ENCODE measurements around the gene GRIK4. TPM values are rescaled to one million over a fixed set of nuclear protein-coding genes. Genes with fewer than 3 reads are reported as not detected.

Gene GRIK4
- total and polyA plus RNA-seq, 2 of the 4 experiments (the other 2 are of a cell fraction): 0.18 to 0.38 TPM

DNA sequence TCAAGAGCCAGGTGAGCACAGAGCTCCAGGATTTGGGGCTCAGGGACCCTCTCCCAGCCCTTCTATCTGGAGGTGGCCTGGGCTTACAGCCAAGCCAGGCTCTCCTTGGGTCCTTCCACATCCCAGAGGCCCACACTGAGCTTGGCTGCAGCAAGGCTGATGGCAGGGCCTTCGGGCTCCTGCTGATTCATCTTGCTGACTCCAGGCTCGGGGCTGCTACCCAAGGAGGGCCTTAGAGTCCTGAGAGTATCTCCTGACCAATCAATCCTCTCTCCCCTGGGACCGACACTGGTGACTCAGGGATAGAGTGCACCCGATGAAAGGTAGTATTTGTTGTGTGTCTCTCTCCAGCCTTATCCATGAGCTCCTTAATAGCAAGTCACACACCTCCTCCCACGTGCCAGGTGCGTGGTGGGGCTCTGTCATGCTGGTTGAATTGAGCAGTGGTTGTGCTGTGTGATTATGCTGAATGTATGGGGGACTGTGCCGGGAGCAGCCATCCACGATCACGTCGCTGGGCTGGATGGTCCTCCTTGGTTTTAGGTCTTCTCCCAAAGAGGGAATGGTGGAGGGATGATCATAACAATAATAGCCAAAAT lies 62.3 kb downstream of the GRIK4 start:
- no peak overlapping the region for H3K14ac ChIP-seq (replicated peaks; ENCODE audit: low read depth, low read length)
- H2BK120ac ChIP-seq (ENCODE audit: low read depth, low read length): no peak overlapping the region
- DNase-seq: no peak
- H3K4me1 ChIP-seq (ENCODE audit: control insufficient read depth, insufficient read depth, low read length): peaks cover 2% of the 10 kb centered on the region; the same call in 1 of the 2 replicates
- no peak overlapping the region for H4K5ac ChIP-seq (ENCODE audit: low read depth, low read length)
- H3K79me1 ChIP-seq (ENCODE audit: low read depth in 1 of 2, low read length in 2 of 2): no peaks in the 10 kb centered on the region
- no peak overlapping the region for H3K27ac ChIP-seq (ENCODE audit: insufficient read depth, low read length)
- ChIA-PET POLR2A (ENCODE audit: unreplicated experiment) (interaction anchor here (0.6 kb wide), 1 partner anchor 9 kb away, joined by 4 read pairs; no protein-coding TSS in a partner anchor), CTCF (interaction anchor here (1.2 to 1.4 kb wide), 2 partner anchors 11 to 72 kb away, joined by 3 to 4 read pairs; no protein-coding TSS in a partner anchor)
- no peak overlapping the region for H3K4me3 ChIP-seq (ENCODE audit: insufficient read depth, low read depth, low read length)
- no peak overlapping the region for H2AK9ac ChIP-seq (replicated peaks; ENCODE audit: low read depth, low read length, poor library complexity)
- H2AFZ ChIP-seq (replicated peaks; ENCODE audit: low read length, poor library complexity): no peak overlapping the region
- peaks cover 3% of the 10 kb centered on the region for H3K9me3 ChIP-seq (ENCODE audit: control insufficient read depth, insufficient read depth, low read length)
- H3K9ac ChIP-seq (ENCODE audit: low read depth, low read length): no peak overlapping the region
- no peak overlapping the region for H2BK20ac ChIP-seq (ENCODE audit: low read depth, low read length)
- in situ Hi-C loops (cut with MboI; ENCODE audit: low sequenced_read_pairs): no loop called here
- H4K8ac ChIP-seq (ENCODE audit: low read depth in 2 of 2, low read length in 2 of 2): no peak overlapping the region
- H3K56ac ChIP-seq (ENCODE audit: extremely low read depth, insufficient read depth, low read length): no peak overlapping the region
- H4K20me1 ChIP-seq (ENCODE audit: insufficient read depth, low read length): no peaks in the 10 kb centered on the region
- intact Hi-C loops (cut with micrococcal nuclease): no loop called here
- no peaks in the 10 kb centered on the region for H3K9me1 ChIP-seq (ENCODE audit: insufficient read depth, low read length)
- no peak overlapping the region for H2AK5ac ChIP-seq (ENCODE audit: low read depth, low read length)
- WGBS, 2 experiments (ENCODE audit: extremely low coverage in 2 of 2, insufficient read length in 1 of 2): no CpG with 5 or more reads among the region's 10 CpGs
- ATAC-seq (ENCODE audit: low read depth): no peak
- no peak overlapping the region for H2BK15ac ChIP-seq (ENCODE audit: low read depth, low read length)
- H4K91ac ChIP-seq (ENCODE audit: insufficient read depth, low read depth, low read length): no peak overlapping the region
- H3K4me2 ChIP-seq (ENCODE audit: low read depth, low read length): no peak overlapping the region
- BruUV-seq (replicated peaks): no TSS peak
- H3K18ac ChIP-seq (ENCODE audit: low read depth, low read length): no peak overlapping the region
- dilution Hi-C loops (cut with HindIII; ENCODE audit: low sequenced_read_pairs, unreplicated experiment): no loop called here
- H3K27me3 ChIP-seq (ENCODE audit: control insufficient read depth, insufficient read depth, low read length): peaks cover 26% of the 10 kb centered on the region
- H2BK5ac ChIP-seq (ENCODE audit: low read depth, low read length, poor library complexity, severe bottlenecking): no peak overlapping the region
- no peak overlapping the region for H3K4ac ChIP-seq (ENCODE audit: low read depth, low read length)
- H3K23ac ChIP-seq (ENCODE audit: low read depth, low read length): no peak overlapping the region
- H3K36me3 ChIP-seq (ENCODE audit: control insufficient read depth, insufficient read depth, low read length): no peaks in the 10 kb centered on the region
- TF ChIP-seq CHD1 (IDR thresholded peaks at IDR 0.05; ENCODE audit: low read depth, low read length) (no peak), BHLHE40 (IDR thresholded peaks at IDR 0.05; ENCODE audit: low read depth, low read length) (no peak), CEBPB (IDR thresholded peaks at IDR 0.05; ENCODE audit: low read depth, low read length) (no peak), FOS (IDR thresholded peaks at IDR 0.05; ENCODE audit: low read depth, low read length) (no peak), RCOR1 (IDR thresholded peaks at IDR 0.05; ENCODE audit: insufficient replicate concordance, low read length) (no peak), NFE2L2 (IDR thresholded peaks at IDR 0.05; ENCODE audit: low read depth, low read length) (no peak), SMC3 (IDR thresholded peaks at IDR 0.05; ENCODE audit: low read depth, low read length) (no peak), RAD21 (IDR thresholded peaks at IDR 0.05; ENCODE audit: low read length) (no peak)
- TF ChIP-seq, protein P1, sequence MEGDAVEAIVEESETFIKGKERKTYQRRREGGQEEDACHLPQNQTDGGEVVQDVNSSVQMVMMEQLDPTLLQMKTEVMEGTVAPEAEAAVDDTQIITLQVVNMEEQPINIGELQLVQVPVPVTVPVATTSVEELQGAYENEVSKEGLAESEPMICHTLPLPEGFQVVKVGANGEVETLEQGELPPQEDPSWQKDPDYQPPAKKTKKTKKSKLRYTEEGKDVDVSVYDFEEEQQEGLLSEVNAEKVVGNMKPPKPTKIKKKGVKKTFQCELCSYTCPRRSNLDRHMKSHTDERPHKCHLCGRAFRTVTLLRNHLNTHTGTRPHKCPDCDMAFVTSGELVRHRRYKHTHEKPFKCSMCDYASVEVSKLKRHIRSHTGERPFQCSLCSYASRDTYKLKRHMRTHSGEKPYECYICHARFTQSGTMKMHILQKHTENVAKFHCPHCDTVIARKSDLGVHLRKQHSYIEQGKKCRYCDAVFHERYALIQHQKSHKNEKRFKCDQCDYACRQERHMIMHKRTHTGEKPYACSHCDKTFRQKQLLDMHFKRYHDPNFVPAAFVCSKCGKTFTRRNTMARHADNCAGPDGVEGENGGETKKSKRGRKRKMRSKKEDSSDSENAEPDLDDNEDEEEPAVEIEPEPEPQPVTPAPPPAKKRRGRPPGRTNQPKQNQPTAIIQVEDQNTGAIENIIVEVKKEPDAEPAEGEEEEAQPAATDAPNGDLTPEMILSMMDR (conservative IDR thresholded peaks at IDR 0.05; ENCODE audit: low read depth, low read length): no peak
- TF ChIP-seq, protein P2, sequence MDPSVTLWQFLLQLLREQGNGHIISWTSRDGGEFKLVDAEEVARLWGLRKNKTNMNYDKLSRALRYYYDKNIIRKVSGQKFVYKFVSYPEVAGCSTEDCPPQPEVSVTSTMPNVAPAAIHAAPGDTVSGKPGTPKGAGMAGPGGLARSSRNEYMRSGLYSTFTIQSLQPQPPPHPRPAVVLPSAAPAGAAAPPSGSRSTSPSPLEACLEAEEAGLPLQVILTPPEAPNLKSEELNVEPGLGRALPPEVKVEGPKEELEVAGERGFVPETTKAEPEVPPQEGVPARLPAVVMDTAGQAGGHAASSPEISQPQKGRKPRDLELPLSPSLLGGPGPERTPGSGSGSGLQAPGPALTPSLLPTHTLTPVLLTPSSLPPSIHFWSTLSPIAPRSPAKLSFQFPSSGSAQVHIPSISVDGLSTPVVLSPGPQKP (IDR thresholded peaks at IDR 0.05; ENCODE audit: borderline replicate concordance, low read depth, low read length): no peak
